Activated CD8-positive, alpha-beta memory T cell treated with anti-CD3 and anti-CD28 coated beads for 36 hours (primary cell): Measurements from ENCODE around the gene ABCC9. TPM values are rescaled to one million over a fixed set of nuclear protein-coding genes. Genes with fewer than 3 reads are reported as not detected.

ENCODE experiments used
- total RNA-seq, 2 experiments: library from RNA; stranded (reverse); gene quantifications; one replicate each; pipeline ENCODE4 v1.2.3, GENCODE V29; 2021

ABCC9 gene
- total RNA-seq, 2 experiments from 2014 or later: not detected

Other genes with a start within 250 kb of the ABCC9 start
- not detected for gene KCNJ8, start 166.7 kb downstream of the ABCC9 start, total RNA-seq
- 10 to 100 TPM; 38.9 to 40.2 TPM for gene CMAS, start 104.8 kb upstream of the ABCC9 start, total RNA-seq